HUDEP-2 (cell line): ENCODE results near the gene POLR1D.
A peak's percentile ranks its signal among the peaks of the same experiment; 100 is the strongest.

Experiments used
- DNase-seq, 76 experiments: peaks; one replicate each; lab custom pipeline; 2025; ENCODE audit not compliant: unreplicated experiment in 76 of 76; lab: John Stamatoyannopoulos, UW

Gene POLR1D

DNA sequence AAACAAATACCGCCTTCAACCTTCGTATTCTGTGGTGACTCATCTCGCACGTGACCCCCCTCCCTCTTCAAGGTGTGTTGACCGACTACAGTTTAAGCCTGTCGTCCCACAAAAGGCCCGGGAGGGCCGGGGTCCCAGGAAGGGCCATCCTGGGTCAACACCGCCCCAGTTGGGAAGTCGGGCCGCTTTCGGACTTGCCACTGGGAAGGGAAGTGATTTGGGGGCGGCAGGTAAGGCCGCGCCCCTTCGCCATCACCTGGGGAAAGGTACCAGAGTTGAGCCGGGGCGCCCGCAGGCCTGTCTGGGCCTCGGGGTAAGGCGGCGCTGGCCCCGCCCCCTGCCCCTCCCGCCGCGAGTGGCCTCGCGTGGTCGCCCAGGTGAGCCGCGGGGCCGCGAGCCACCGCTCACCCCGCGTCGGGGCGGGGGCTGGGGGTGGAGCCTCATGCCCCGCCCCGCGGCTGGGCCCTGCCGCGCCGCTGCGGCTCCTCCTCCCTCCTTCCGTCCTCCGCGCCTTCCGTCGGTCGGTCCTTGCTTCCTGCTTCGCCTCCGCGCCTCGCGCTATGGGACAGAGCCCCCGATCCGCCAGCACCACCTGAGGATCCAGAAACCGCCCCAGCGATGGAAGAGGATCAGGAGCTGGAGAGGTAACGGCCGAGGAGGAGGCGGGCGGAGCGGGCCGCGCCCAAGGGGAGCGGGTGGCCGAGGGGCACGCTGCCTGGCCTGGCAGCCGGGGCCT lies at the start of gene POLR1D:
POLR1D (plus strand) TSS at position 527 of the 736 bp plus-strand sequence; CDS start at position 619, 92 bp downstream.
- DNase-seq = peak in 71 of 76 experiments; percentile 6 to 78 (median 50)

DNA sequence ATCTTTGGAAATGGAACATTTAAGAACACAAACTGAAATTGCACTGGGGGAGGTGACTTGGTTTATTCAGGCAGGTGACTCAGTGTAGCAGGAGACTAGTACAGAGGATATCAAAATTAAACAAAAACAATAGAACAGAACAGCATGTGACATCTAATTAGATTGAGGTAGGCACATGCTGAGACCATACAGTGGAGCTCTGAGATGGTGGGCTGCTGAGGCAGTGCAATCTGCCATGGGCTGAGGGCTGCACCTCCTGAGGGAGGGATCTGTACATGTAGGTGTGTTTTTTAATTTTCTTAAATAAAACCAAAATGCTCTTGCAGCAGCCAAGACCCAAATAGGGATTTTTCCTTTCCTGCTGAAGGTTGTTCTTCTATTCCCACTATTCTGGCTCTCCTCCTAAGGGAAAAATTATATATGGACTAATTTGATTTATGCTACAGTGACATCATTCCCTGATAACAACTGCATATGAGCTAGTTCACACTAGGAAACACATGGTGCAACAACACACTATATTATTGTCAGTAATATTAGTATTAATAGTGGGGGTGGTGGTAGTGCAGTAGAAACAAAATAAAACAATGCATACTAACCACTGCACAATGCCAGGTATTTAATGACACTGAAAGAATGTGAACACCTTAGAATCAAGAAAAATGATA lies 49.3 kb upstream of the POLR1D start:
- no peak for DNase-seq

- no peak for DNase-seq
These were observed 48.4 kb upstream of the POLR1D start for GRCh38 chr13:27573265-27573664.

GRCh38 chr13:27574661-27575060 lies 47.0 kb upstream of the POLR1D start:
- no peak for DNase-seq

GRCh38 chr13:27578121-27579030 lies 43.3 kb upstream of the POLR1D start:
- DNase-seq = no peak

DNA sequence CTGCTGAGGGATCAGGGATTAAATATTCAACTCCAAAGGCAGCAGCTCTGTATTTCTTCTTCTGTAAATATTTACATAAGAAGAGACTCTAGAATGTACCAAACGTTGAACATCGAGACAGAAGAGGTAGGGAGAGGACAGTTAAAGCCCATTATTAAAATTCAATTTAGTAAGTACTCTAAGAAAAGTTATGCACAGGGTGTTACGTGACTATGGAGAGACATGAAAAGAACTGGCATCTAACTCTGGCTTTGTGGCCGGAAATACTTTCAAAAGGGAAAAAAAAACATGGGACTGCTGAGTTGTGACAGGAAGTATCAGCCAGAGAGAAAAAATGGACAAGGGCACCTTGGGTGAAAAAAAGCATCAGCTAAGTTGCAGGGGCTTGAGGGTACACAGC lies 38.0 kb upstream of the POLR1D start:
- DNase-seq = no peak

DNA sequence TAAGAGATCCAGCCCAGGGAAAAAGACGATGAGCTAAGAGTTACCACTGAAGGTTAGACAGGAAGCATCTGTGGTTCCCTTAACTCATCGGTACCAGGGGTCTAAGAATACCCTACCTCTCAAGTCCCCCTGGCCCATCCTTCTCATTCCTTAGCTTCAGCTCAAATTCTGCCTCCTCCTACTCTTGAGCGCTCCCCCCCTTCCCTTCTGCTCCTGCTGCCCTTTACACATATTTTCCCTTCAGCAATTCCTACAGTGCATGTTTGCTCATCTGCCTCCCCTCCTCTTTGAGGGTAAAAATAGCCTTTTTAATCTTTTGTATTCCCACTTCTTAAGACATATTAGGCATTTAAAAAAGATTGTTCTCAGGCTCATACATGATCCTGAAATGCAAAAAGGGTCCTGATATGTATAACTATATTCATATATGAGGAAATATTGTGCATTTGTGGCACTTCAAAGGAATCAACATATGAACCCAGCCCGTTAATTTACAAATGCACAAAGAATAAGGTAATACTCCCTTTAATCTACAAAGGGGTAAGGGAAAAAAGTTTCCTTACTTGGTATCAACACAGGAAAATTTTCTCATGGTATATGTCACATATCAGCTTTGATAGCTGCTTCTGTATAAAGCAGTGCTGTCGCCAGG lies 34.5 kb upstream of the POLR1D start:
- DNase-seq = no peak

DNA sequence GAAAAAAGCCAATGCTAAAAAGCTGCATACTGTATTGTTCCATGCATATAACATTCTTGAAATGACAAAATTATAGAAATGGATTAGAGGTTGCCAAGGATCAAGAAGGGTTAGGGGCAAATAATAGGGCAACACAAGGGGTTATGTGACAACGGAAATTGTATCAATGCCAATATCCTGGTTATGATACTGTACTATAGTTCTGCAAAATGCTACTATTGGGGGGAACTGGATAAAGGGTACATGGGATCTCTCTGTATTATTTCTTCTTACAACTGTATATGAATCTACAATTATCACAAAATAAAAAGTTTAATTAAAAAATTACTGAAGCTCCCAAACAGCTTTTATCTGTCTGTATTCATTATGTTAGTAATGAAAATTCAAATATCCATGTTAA lies 33.3 kb upstream of the POLR1D start:
- DNase-seq = no peak

- DNase-seq = no peak
These were observed 28.8 kb upstream of the POLR1D start for GRCh38 chr13:27592865-27593264.

DNA sequence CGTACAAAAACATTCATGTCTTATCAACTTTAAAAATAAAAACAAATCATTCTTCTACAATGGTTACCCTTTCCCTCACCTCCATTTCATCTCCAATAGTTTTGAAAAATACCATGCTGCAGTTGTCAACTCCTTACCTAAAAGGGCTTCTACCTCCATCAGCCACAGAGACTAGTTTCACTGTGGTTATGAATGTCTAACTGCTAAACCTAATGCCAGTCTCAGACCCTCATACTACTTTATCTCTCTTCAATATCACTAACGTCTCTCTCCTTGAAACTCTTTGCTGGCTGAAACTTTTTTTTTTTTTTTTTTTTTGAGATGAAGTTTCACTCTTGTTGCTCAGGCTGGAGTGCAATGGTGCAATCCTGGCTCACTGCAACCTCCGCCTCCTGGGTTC lies 28.4 kb upstream of the POLR1D start:
- no peak for DNase-seq

- peak in 23 of 76 experiments; percentile 1 to 55 (median 17) for DNase-seq
These were observed 26.5 kb upstream of the POLR1D start for GRCh38 chr13:27595055-27595811.

- DNase-seq = no peak
These were observed 22.6 kb upstream of the POLR1D start for GRCh38 chr13:27599096-27599495.

DNA sequence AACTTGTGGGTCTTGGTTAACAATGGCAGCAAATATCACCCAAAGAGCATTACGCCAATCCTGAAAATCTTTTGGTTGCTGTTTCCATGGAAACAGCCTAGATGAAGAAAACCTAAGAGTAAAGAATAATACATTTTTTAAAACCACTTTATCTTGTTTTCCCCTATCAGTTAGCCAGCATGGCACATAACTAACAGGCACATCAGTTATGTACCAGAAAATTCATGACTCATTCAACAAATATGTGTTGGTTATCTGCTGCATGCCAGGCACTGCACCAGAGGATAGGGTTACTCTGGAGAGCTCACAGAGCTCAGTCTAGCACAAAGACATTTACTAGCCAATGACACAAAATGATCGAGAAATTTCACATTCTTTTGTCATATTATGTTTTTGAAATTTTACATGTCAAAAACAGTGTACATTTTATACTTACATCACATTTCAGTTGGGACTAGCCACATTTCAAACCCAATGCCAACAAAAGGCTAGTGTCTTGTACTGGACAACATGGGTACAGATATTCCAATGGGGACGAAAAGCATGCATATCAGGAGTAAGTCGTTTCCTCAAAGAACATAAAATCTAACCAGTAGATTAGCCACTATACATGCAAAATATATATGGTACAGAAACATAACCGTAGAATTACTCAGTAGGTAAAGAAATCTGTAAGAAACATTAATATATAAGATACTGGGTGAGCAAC lies 21.7 kb upstream of the POLR1D start:
- DNase-seq = peak in 70 of 76 experiments; percentile 8 to 92 (median 59)

DNA sequence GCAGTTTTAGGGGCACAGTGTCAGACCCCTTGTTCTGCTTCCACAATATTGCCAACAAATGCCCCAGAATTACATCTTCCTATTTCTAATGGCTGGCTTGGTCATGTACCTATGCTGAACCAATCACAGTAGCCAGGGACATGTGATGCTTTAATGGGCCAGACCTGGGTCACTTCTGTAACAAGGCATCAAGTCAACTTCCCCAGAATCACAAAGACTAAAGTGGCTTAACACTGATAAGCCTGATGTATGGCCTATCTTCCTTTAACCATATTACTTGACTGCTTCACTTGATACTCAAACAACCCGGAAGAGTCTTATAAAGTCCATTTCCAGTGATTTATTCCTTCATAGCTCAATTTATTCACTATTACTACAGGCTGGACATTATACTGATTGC lies 21.0 kb upstream of the POLR1D start:
- peak in 37 of 76 experiments; percentile 7 to 68 (median 29) for DNase-seq

GRCh38 chr13:27601208-27601607 lies 20.5 kb upstream of the POLR1D start:
- DNase-seq = no peak

DNA sequence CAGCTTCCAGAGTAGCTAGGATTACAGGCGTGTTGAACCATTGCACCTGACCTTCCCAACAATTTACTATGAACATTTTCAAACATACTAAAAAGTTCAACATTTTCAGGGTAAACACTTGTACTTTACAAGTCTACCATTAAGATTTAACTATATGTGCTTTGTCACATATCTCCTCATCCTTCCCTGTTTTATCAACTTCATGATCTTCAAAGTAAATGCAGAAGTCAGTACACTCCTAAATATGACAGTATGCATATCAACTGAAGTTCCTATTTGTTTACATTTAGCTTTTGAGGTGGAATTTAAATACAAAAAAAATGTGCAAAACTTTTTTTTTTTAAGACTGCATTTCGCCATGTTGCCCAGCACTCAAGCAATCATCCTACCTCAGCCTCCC lies 19.9 kb upstream of the POLR1D start:
- DNase-seq = no peak

DNA sequence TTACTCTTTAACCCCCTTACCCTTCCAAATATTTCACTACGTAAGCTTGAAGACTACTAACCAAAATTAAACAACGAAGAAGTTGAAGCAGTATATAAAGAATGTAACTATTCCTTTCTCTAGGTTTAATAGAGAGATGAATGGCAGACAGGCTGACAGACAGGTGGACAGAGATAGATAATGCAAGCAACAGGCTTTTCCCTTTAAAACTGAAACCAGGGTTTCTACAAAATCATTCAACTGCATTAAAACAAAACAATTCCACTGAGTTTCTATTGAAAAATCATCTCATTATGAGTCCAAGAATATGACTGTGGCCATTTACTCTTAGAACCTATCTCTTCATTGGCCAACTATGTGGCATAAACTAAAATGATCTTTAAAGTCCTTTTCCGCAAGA lies 16.6 kb upstream of the POLR1D start:
- peak in 8 of 76 experiments; percentile 3 to 48 (median 22) for DNase-seq

DNA sequence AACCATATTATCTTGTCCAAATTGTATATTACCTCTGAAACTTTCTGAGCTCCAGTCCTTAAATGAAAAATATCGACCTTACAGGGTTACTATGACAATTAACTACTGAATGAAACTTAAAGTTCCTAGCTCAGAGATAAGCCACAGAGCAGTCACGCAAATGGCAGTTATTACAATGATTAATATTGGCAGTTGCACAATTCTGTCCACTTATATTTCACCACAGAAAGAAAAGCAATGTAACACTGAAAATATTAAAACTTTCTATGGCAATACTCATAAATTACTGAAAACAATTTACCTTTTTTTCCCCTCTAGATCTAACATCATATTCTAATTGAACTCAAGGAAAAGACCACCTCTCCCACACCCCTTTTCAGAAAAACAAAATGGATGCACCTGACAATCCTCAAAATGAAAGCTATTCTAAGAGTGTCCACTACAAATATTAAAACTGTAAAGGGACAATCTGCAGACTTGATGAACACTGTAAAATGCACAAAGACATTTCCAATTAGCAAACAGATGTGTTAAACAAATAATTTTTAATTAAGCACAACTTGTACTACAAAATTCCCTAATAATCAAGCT lies 16.0 kb upstream of the POLR1D start:
- peak in 12 of 76 experiments; percentile 2 to 60 (median 15) for DNase-seq

DNA sequence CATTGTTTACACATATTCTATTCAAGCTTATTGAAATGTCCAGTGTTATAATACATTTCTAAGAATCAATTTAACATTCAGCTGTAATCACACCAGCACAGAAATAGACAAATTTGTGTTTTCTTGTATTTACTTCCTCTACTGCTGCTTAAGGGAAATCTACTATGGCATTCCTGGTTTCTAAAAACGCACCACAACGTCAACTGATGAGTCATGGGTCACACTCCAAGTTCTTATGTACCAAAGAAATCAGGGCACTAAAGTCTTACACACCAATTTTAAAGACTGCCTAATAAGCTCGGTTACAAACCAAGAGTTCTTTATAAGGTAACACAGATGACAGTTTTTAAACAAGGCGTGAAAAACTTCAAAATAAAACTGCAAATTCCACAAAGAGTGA lies 14.6 kb upstream of the POLR1D start:
- DNase-seq = no peak
